Activated CD4-positive, CD25-positive, alpha-beta regulatory T cell (primary cell): ENCODE results near the gene MORN1.

ENCODE experiments used
- DNase-seq, 4 experiments: peaks; one replicate each; lab custom pipeline; 2025; lab: John Stamatoyannopoulos, UW

Gene MORN1

DNA sequence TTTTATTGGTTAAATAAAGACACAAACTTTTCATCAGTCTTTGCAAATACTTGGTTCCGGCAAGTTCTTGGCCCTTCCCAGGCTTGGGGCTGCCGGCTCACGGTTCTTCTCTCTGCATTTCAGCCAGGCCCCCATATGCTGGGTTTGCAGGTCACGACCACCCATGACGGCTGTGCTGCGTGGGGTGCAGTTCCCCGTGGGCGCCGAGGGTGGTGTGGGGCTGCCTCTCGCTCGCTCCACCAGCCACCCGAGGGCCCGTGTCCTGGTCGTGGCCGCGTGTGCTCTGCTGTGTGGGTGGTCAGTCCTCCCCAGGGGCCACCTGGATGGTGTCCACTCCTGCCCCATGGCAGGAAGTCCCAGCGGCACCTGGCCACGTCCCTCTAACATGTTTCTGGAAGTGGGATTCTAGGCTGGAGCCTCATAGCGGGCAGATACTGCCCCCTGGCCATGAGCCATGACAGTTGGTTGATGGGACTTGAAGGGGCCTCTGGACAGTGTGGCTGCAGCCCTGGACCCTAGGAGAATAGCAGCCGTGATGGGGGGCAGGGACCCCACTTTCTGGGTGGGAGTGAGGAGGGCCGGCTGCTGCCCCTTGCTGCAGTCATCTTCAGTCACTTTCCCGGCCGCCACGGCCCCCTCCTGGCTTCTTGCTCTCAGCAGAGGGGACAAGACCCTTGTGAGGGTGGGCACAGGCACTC, 117.0 kb downstream of the MORN1 start:
- DNase-seq, result no peak

DNA sequence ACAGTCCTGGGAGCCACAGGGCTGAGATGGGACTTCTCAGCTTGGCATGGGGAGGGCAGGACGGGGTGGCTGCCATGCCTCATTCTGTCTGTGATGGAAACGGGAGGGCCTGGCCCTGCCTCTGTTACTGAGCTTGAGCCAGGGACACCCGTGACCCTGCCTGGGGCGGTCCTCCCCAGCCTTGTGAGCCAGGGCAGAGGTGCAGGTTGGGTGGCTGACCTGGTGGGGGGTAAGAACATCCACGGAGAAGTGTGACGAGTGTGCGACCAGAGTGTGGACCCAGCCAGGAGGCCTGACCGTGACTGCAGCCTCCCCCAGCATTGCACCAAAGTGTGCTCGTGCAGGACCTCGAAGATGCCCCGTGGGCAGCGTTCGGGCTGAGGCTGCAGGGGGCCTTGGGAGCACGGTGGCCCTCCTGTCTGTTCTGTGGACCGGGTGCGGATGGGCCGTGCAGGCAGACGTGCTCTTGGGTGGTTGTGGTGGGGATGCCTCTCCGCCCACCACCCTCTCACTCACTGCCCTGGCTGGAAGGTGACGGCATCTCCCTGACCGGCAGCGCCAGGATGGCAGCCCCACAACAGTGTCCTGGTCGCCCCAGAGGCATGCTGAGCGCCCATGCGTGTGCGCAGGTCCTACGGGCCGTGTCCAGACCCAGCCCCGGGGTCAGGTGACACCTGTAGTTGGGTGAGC, 117.8 kb downstream of the MORN1 start:
- DNase-seq, result no peak

DNA sequence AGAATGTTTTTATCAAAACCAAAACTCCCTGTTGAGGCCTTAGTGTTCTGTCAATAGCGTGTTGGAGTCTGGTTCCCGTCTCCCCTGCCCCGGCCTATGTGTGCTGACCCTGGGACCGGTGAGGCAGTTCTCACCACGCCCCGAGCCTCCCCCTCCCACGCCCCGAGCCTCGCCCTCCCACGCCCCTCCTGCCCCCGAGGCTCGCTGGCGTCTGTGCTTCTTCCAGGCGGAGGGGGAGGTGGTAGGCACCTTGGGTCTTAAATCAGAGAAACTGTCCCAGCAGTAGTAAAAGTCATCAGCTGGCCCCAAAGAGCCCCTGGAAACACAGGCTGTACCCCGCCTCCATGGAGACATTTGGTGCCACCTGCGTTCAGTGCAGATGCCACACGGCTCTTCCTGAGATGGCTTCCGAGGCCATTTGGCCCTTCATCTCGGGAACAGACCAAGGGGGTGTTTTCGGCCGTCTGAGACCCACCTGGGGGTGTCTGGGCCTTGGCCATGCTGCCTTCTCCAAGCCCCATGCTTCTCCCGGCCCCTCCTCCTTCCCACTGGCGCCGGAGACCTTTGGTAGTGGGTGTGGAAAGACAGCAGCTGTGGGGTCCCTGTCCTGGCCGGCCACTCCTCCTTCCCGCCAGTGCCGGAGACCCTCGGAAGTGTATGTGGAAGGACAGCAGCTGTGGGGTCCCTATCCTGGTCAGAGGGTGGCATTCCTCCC, 118.5 kb downstream of the MORN1 start:
- DNase-seq, result no peak

DNA sequence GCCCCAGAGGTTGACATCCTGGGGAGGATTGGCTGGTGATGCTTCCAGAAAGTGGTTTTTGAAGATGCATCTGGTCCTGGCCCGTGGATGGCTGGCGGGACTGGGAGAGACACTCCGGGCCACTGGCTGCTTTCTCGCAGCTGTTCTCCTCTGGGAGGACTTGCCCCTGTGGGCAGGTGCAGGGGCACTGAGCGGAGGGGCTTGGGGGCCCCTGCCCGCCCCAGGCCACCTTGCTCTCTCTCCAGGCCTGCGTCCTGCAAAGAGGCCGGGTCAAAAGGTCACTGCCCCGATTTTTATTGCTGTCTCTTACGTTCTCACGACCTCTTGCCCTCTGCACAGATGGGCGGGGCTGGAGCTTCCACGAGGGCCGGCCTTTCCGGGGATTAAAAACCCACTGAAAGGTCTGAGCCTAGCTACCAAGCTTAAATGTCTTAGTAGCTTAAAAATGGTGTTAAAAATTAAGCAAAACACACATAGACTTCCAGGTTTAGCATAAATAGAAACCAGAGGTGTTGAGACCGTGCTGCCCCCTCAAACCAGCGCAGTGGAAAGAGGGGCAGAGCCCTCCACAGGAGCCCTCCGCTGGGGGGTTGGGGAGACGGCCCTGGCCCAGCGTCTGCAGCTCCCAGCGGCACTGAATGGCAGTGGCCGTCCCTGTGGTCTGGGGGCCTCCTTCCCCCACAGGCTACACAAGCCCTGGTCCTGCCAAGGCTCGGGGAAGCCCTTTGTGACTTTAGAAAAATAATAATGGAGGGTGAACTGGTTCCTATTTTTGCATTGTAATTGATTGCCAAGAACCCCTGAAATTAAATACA, 119.3 kb downstream of the MORN1 start:
- no peak for DNase-seq
